Measurements from ENCODE around the gene GPR18. TPM values are rescaled to one million over a fixed set of nuclear protein-coding genes. Genes with fewer than 3 reads are reported as not detected.

GPR18 gene, protein sequence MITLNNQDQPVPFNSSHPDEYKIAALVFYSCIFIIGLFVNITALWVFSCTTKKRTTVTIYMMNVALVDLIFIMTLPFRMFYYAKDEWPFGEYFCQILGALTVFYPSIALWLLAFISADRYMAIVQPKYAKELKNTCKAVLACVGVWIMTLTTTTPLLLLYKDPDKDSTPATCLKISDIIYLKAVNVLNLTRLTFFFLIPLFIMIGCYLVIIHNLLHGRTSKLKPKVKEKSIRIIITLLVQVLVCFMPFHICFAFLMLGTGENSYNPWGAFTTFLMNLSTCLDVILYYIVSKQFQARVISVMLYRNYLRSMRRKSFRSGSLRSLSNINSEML
- total RNA-seq, result under 1 TPM in 1 of 3 donors, not detected in 2; 0.32 TPM

- Histone ChIP-seq H3K27ac (peak within 1 kb of the TSS in 1 of 2 donors; percentile 13), H3K4me3 (no peak within 1 kb of the TSS), H3K36me3 (no peaks in the 10 kb centered on the region), H3K27me3 (no peaks in the 10 kb centered on the region), H3K9me3 (no peaks in the 10 kb centered on the region), H3K4me1 (no peaks in the 10 kb centered on the region)
- intact Hi-C loops (cut with DNase I; ENCODE audit: low total_unique reads), result no loop called here
- DNase-seq (ENCODE audit: low spot score in 2 of 2), result no peak
- TF ChIP-seq, protein P1, sequence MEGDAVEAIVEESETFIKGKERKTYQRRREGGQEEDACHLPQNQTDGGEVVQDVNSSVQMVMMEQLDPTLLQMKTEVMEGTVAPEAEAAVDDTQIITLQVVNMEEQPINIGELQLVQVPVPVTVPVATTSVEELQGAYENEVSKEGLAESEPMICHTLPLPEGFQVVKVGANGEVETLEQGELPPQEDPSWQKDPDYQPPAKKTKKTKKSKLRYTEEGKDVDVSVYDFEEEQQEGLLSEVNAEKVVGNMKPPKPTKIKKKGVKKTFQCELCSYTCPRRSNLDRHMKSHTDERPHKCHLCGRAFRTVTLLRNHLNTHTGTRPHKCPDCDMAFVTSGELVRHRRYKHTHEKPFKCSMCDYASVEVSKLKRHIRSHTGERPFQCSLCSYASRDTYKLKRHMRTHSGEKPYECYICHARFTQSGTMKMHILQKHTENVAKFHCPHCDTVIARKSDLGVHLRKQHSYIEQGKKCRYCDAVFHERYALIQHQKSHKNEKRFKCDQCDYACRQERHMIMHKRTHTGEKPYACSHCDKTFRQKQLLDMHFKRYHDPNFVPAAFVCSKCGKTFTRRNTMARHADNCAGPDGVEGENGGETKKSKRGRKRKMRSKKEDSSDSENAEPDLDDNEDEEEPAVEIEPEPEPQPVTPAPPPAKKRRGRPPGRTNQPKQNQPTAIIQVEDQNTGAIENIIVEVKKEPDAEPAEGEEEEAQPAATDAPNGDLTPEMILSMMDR (IDR thresholded peaks at IDR 0.05), result no peak
- TF ChIP-seq POLR2A (IDR thresholded peaks at IDR 0.05) (no peak), POLR2AphosphoS5 (IDR thresholded peaks at IDR 0.05) (no peak)
Observed at GRCh38 chr13:99258210-99258860, at the start of gene GPR18. GPR18 (minus strand) TSS chr13:99258379; CDS start chr13:99255872, 2,507 bp downstream.

DNA sequence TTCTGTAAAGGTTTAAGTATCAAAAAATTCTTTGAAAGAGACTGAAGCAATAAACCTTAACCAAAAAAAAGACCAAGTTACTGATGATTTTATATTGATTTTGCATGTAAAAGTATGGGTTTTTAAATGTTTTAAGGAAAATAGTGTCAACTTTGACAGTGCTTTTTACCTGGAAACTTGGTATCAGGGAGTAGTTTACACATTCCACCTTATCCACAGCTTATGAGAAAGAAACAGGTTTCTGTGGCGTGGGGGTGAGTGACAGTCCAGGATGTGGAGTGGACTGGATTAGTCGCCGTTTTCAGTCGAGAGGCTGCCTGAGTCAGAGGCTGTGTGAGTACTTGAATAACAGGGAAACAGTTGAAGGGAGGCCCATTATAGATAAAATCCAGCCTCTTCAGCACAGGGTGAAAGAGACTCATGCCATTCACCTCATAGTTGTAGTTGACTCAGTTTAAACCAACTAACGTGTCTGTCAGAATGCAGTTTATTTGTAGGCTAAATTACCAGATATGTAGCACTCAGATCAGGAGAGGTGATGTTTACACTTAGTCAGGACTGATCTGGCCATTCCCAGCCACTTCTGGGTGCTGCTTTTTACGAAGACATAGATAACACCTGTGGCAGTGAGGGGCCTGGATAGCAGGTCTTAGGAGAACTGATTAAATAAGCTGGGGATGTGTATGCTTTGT, 49.6 kb upstream of the GPR18 start:
- no peak for TF ChIP-seq POLR2AphosphoS5 (IDR thresholded peaks at IDR 0.05)
- TF ChIP-seq, protein P1 (IDR thresholded peaks at IDR 0.05), result no peak
- TF ChIP-seq POLR2A (IDR thresholded peaks at IDR 0.05), result no peak
- H3K4me3 ChIP-seq, result no peak overlapping the region
- intact Hi-C loops (cut with DNase I; ENCODE audit: low total_unique reads), result no loop called here

DNA sequence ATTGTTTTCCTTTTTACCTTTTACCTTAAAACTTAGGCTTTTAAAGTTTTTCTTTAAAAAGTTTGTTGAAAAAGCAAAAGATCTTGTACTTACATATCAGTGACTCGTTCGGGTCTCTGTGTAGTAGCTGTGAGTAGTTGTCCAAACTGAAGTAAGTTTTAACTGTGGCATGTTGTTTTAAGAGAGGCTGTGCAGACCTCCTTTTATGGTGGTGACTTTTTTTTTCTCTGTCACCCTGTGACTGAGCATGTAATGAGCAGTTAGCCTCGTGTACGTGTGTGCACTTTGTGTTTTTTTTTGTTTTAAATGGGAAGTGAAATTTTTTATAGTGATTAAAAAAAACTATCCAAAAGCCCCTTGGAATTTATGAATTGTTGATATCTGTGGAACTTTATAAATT, 49.1 kb upstream of the GPR18 start, which contains the start of gene GPR183:
GPR183 (minus strand) TSS at position 153 of the 400 bp plus-strand sequence. CDS start 11,254 bp downstream, outside the sequence.
- Histone ChIP-seq H3K4me3 (peak within 1 kb of the TSS; percentile 20 to 32 (median 27)), H3K27me3 (no peaks in the 10 kb centered on the region), H3K36me3 (no peaks in the 10 kb centered on the region), H3K9me3 (no peaks in the 10 kb centered on the region), H3K27ac (peak within 1 kb of the TSS; percentile 46 to 86), H3K4me1 (no peaks in the 10 kb centered on the region)
- intact Hi-C loops (cut with DNase I; ENCODE audit: low total_unique reads), result no loop called here
- TF ChIP-seq POLR2AphosphoS5 (IDR thresholded peaks at IDR 0.05) (no peak), POLR2A (IDR thresholded peaks at IDR 0.05) (no peak)
- TF ChIP-seq, protein P1 (IDR thresholded peaks at IDR 0.05), result no peak
- no peak for DNase-seq (ENCODE audit: low spot score in 2 of 2)

More for the DNA sequence above, 49.6 kb upstream of the GPR18 start:
- no peak for DNase-seq (ENCODE audit: low spot score in 2 of 2)
- no peaks in the 10 kb centered on the region for H3K4me1 ChIP-seq
- H3K36me3 ChIP-seq, result no peaks in the 10 kb centered on the region
- H3K27me3 ChIP-seq, result no peaks in the 10 kb centered on the region
- no peaks in the 10 kb centered on the region for H3K9me3 ChIP-seq
- H3K27ac ChIP-seq, result peak overlapping the region; percentile 46 to 86

DNA sequence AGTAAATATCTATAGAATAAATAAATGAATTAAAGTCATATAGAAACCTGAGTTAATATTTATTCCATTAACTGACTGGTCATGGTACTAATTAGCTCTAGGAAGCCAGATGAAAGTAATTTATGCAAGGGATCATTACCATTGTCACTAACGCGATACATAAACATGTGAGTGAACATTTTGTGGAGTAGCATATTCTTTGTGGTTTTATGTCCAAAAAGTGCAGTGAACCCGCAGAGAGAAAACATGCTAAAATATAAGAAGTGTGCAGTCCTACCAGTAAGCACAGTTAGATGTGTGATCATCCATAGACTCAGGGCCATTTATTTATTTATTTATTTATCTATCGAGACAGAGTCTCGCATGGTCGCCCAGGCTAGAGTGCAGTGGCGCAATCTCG, 47.4 kb upstream of the GPR18 start:
- no peaks in the 10 kb centered on the region for H3K27me3 ChIP-seq
- H3K27ac ChIP-seq, result peak overlapping the region; percentile 38 to 50
- intact Hi-C loops (cut with DNase I; ENCODE audit: low total_unique reads), result no loop called here
- no peak for DNase-seq (ENCODE audit: low spot score in 2 of 2)
- H3K36me3 ChIP-seq, result no peaks in the 10 kb centered on the region
- no peaks in the 10 kb centered on the region for H3K4me1 ChIP-seq
- H3K9me3 ChIP-seq, result no peaks in the 10 kb centered on the region
- peak overlapping the region; percentile 20 to 35 (median 32) for H3K4me3 ChIP-seq
- no peak for TF ChIP-seq POLR2A (IDR thresholded peaks at IDR 0.05)
- TF ChIP-seq, protein P1 (IDR thresholded peaks at IDR 0.05), result no peak
- no peak for TF ChIP-seq POLR2AphosphoS5 (IDR thresholded peaks at IDR 0.05)
